ENCODE results near the gene WNT3.
"Not testable (repeated sequence)": the region's sequence is repeated elsewhere in the genome, so short reads cannot be mapped to it uniquely, and the experiment has no call there.

The WNT3 gene

GRCh38 chr17:46814446-46814845 is 4.0 kb downstream of the WNT3 start:
- DNase-seq (ENCODE audit: low read depth in 3 of 3, low spot score in 1 of 3): no peak

- no peak for DNase-seq (ENCODE audit: low read depth in 3 of 3, low spot score in 1 of 3)
Observed at GRCh38 chr17:46813920-46814319, 4.6 kb downstream of the WNT3 start.

GRCh38 chr17:46812624-46813318 is 5.7 kb downstream of the WNT3 start:
- DNase-seq (ENCODE audit: low read depth in 3 of 3, low spot score in 1 of 3): no peak

- no peak for DNase-seq (ENCODE audit: low read depth in 3 of 3, low spot score in 1 of 3)
Observed at GRCh38 chr17:46811978-46812583, 6.4 kb downstream of the WNT3 start.

- DNase-seq (ENCODE audit: low read depth in 3 of 3, low spot score in 1 of 3): no peak
Observed at GRCh38 chr17:46810837-46811236, 7.7 kb downstream of the WNT3 start.

GRCh38 chr17:46809110-46809571 is 9.4 kb downstream of the WNT3 start:
- DNase-seq (ENCODE audit: low read depth in 3 of 3, low spot score in 1 of 3): no peak

- DNase-seq (ENCODE audit: low read depth in 3 of 3, low spot score in 1 of 3): no peak
Observed at GRCh38 chr17:46805771-46806170, 12.7 kb downstream of the WNT3 start.

- DNase-seq (ENCODE audit: low read depth in 3 of 3, low spot score in 1 of 3): no peak
Observed at GRCh38 chr17:46803544-46803943, 14.9 kb downstream of the WNT3 start.

- DNase-seq (ENCODE audit: low read depth in 3 of 3, low spot score in 1 of 3): no peak
Observed at GRCh38 chr17:46802800-46803199, 15.7 kb downstream of the WNT3 start.

GRCh38 chr17:46800573-46800972 is 17.9 kb downstream of the WNT3 start:
- DNase-seq (ENCODE audit: low read depth in 3 of 3, low spot score in 1 of 3): no peak

- no peak for DNase-seq (ENCODE audit: low read depth in 3 of 3, low spot score in 1 of 3)
Observed at GRCh38 chr17:46796956-46797530, 21.4 kb downstream of the WNT3 start.

GRCh38 chr17:46796524-46796923 is 22.0 kb downstream of the WNT3 start:
- no peak for DNase-seq (ENCODE audit: low read depth in 3 of 3, low spot score in 1 of 3)

GRCh38 chr17:46796084-46796483 is 22.4 kb downstream of the WNT3 start:
- DNase-seq (ENCODE audit: low read depth in 3 of 3, low spot score in 1 of 3): no peak

- no peak for DNase-seq (ENCODE audit: low read depth in 3 of 3, low spot score in 1 of 3)
Observed at GRCh38 chr17:46795379-46795952, 23.0 kb downstream of the WNT3 start.

GRCh38 chr17:46794318-46794717 is 24.2 kb downstream of the WNT3 start:
- DNase-seq (ENCODE audit: low read depth in 3 of 3, low spot score in 1 of 3): no peak

- no peak for DNase-seq (ENCODE audit: low read depth in 3 of 3, low spot score in 1 of 3)
Observed at GRCh38 chr17:46793541-46793940, 25.0 kb downstream of the WNT3 start.

- not testable (repeated sequence) for DNase-seq (ENCODE audit: low read depth in 3 of 3, low spot score in 1 of 3)
Observed at GRCh38 chr17:46793023-46793422, 25.5 kb downstream of the WNT3 start.

- no peak for DNase-seq (ENCODE audit: low read depth in 3 of 3, low spot score in 1 of 3)
Observed at GRCh38 chr17:46792071-46792470, 26.4 kb downstream of the WNT3 start.

GRCh38 chr17:46791531-46791930 is 27.0 kb downstream of the WNT3 start:
- no peak for DNase-seq (ENCODE audit: low read depth in 3 of 3, low spot score in 1 of 3)

GRCh38 chr17:46790216-46790615 is 28.3 kb downstream of the WNT3 start:
- DNase-seq (ENCODE audit: low read depth in 3 of 3, low spot score in 1 of 3): no peak

GRCh38 chr17:46789610-46790009 is 28.9 kb downstream of the WNT3 start:
- no peak for DNase-seq (ENCODE audit: low read depth in 3 of 3, low spot score in 1 of 3)

- no peak for DNase-seq (ENCODE audit: low read depth in 3 of 3, low spot score in 1 of 3)
Observed at GRCh38 chr17:46788796-46789195, 29.7 kb downstream of the WNT3 start.
